Measurements from ENCODE around the gene TRIM56. TPM values are rescaled to one million over a fixed set of nuclear protein-coding genes. Genes with fewer than 3 reads are reported as not detected.

The TRIM56 gene
- total and polyA plus RNA-seq, 2 of the 4 experiments (the other 2 are of a cell fraction) = 3.9 to 5.9 TPM

DNA sequence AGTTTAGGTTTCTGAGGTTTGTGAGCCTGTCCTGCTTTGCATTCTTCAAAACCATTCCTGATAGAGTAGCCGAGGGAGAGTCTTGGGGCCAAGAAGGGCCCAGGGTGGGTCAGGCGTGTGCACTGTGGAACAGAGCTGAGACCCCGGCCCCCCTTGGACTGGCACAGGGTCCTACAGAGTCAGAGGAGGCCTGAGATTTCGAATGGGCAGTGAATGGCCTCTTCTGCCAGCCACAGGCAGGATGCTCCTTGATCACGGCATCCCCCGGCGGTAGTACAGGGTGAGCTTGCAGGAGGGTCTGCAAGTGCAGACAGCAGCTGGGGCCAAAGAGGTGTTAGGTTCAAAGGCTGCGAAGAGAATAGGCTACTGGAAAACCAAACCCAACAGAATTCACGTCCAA is 4.6 kb downstream of the TRIM56 start:
- no peak overlapping the region for H2BK5ac ChIP-seq (ENCODE audit: low read depth, low read length, poor library complexity, severe bottlenecking)
- H2BK15ac ChIP-seq (ENCODE audit: low read depth, low read length) = no peak overlapping the region
- H2AFZ ChIP-seq (replicated peaks; ENCODE audit: low read length, poor library complexity) = no peak overlapping the region
- peaks cover 23 to 61% of the 10 kb centered on the region in 2 experiments; a peak in 3 of 4 replicates for H3K79me1 ChIP-seq (ENCODE audit: low read depth in 1 of 2, low read length in 2 of 2)
- H3K9ac ChIP-seq (ENCODE audit: low read depth, low read length) = no peak overlapping the region
- H3K23ac ChIP-seq (ENCODE audit: low read depth, low read length) = no peak overlapping the region
- no peak overlapping the region for H2BK120ac ChIP-seq (ENCODE audit: low read depth, low read length)
- H3K27ac ChIP-seq (ENCODE audit: insufficient read depth, low read length) = no peak overlapping the region
- H3K36me3 ChIP-seq (ENCODE audit: control insufficient read depth, insufficient read depth, low read length) = peaks cover 37% of the 10 kb centered on the region
- H4K8ac ChIP-seq (ENCODE audit: low read depth in 2 of 2, low read length in 2 of 2) = no peak overlapping the region
- no peak overlapping the region for H4K5ac ChIP-seq (ENCODE audit: low read depth, low read length)
- H3K4me2 ChIP-seq (ENCODE audit: low read depth, low read length) = no peak overlapping the region
- WGBS, 2 experiments (ENCODE audit: extremely low coverage in 2 of 2, insufficient read length in 1 of 2) = 90% methylated on average over 2 of the region's 9 CpGs; no CpG with 5 or more reads in 1 of the 2 experiments
- peaks cover 9% of the 10 kb centered on the region for H3K4me1 ChIP-seq (ENCODE audit: control insufficient read depth, insufficient read depth, low read length)
- H3K14ac ChIP-seq (replicated peaks; ENCODE audit: low read depth, low read length) = no peak overlapping the region
- DNase-seq (no peak), ATAC-seq (ENCODE audit: low read depth) (no peak)
- no peak overlapping the region for H3K56ac ChIP-seq (ENCODE audit: extremely low read depth, insufficient read depth, low read length)
- ChIA-PET POLR2A (ENCODE audit: unreplicated experiment) (no interaction called here), CTCF (interaction anchor here (0.6 to 1.1 kb wide), 3 partner anchors 41 to 195 kb away, joined by 4 to 8 read pairs (median 6); no protein-coding TSS in a partner anchor)
- no TSS peak for BruUV-seq (replicated peaks)
- no peak overlapping the region for H2BK20ac ChIP-seq (ENCODE audit: low read depth, low read length)
- in situ Hi-C loops (cut with MboI; ENCODE audit: low sequenced_read_pairs) = loop anchor here (5.0 kb wide), 1 partner anchor 47 kb away; no protein-coding TSS in a partner anchor
- no peaks in the 10 kb centered on the region for H3K9me3 ChIP-seq (ENCODE audit: control insufficient read depth, insufficient read depth, low read length)
- dilution Hi-C loops (cut with HindIII; ENCODE audit: low sequenced_read_pairs, unreplicated experiment) = no loop called here
- H4K91ac ChIP-seq (ENCODE audit: insufficient read depth, low read depth, low read length) = no peak overlapping the region
- H2AK5ac ChIP-seq (ENCODE audit: low read depth, low read length) = no peak overlapping the region
- intact Hi-C loops (cut with micrococcal nuclease) = no loop called here
- no peaks in the 10 kb centered on the region for H3K27me3 ChIP-seq (ENCODE audit: control insufficient read depth, insufficient read depth, low read length)
- H2AK9ac ChIP-seq (replicated peaks; ENCODE audit: low read depth, low read length, poor library complexity) = no peak overlapping the region
- TF ChIP-seq, protein P1, sequence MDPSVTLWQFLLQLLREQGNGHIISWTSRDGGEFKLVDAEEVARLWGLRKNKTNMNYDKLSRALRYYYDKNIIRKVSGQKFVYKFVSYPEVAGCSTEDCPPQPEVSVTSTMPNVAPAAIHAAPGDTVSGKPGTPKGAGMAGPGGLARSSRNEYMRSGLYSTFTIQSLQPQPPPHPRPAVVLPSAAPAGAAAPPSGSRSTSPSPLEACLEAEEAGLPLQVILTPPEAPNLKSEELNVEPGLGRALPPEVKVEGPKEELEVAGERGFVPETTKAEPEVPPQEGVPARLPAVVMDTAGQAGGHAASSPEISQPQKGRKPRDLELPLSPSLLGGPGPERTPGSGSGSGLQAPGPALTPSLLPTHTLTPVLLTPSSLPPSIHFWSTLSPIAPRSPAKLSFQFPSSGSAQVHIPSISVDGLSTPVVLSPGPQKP (IDR thresholded peaks at IDR 0.05; ENCODE audit: borderline replicate concordance, low read depth, low read length) = no peak
- TF ChIP-seq RCOR1 (IDR thresholded peaks at IDR 0.05; ENCODE audit: insufficient replicate concordance, low read length) (no peak), CHD1 (IDR thresholded peaks at IDR 0.05; ENCODE audit: low read depth, low read length) (no peak), CEBPB (IDR thresholded peaks at IDR 0.05; ENCODE audit: low read depth, low read length) (no peak), RFX5 (IDR thresholded peaks at IDR 0.05; ENCODE audit: low read depth, low read length) (no peak), FOS (IDR thresholded peaks at IDR 0.05; ENCODE audit: low read depth, low read length) (no peak), MAZ (IDR thresholded peaks at IDR 0.05; ENCODE audit: borderline replicate concordance, low read depth, low read length) (no peak)
- TF ChIP-seq, protein P2, sequence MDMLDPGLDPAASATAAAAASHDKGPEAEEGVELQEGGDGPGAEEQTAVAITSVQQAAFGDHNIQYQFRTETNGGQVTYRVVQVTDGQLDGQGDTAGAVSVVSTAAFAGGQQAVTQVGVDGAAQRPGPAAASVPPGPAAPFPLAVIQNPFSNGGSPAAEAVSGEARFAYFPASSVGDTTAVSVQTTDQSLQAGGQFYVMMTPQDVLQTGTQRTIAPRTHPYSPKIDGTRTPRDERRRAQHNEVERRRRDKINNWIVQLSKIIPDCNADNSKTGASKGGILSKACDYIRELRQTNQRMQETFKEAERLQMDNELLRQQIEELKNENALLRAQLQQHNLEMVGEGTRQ (IDR thresholded peaks at IDR 0.05; ENCODE audit: low read depth, low read length) = no peak
- TF ChIP-seq, protein P3, sequence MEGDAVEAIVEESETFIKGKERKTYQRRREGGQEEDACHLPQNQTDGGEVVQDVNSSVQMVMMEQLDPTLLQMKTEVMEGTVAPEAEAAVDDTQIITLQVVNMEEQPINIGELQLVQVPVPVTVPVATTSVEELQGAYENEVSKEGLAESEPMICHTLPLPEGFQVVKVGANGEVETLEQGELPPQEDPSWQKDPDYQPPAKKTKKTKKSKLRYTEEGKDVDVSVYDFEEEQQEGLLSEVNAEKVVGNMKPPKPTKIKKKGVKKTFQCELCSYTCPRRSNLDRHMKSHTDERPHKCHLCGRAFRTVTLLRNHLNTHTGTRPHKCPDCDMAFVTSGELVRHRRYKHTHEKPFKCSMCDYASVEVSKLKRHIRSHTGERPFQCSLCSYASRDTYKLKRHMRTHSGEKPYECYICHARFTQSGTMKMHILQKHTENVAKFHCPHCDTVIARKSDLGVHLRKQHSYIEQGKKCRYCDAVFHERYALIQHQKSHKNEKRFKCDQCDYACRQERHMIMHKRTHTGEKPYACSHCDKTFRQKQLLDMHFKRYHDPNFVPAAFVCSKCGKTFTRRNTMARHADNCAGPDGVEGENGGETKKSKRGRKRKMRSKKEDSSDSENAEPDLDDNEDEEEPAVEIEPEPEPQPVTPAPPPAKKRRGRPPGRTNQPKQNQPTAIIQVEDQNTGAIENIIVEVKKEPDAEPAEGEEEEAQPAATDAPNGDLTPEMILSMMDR (conservative IDR thresholded peaks at IDR 0.05; ENCODE audit: low read depth, low read length) = no peak
- no peak overlapping the region for H3K4me3 ChIP-seq (ENCODE audit: insufficient read depth, low read depth, low read length)
- peaks cover 5% of the 10 kb centered on the region; the same call in 1 of the 2 replicates for H4K20me1 ChIP-seq (ENCODE audit: insufficient read depth, low read length)
- H3K18ac ChIP-seq (ENCODE audit: low read depth, low read length) = no peak overlapping the region
- no peak overlapping the region for H3K4ac ChIP-seq (ENCODE audit: low read depth, low read length)
- peaks cover 7% of the 10 kb centered on the region for H3K9me1 ChIP-seq (ENCODE audit: insufficient read depth, low read length)

All from IMR-90 (cell line).